Brain microvascular endothelial cell (primary cell): ENCODE data around the gene HK3.

Experiments
- DNase-seq: peaks from one replicate; pipeline ENCODE4 v3.0.0-alpha.2; 2020
- H3K27ac ChIP-seq: fragments of 250-450 bp; sonication (Bioruptor Pico); 2 replicates; pipeline ENCODE4 v1.5.1; 2020; ENCODE audit warnings: mild to moderate bottlenecking, moderate library complexity
- H3K27me3 ChIP-seq: fragments of 250-450 bp; sonication (Bioruptor Pico); replicated peaks from 2 replicates; pipeline ENCODE4 v1.5.1; 2020; ENCODE audit warnings: mild to moderate bottlenecking
- H3K36me3 ChIP-seq: fragments of 250-450 bp; sonication (Bioruptor Pico); replicated peaks from 2 replicates; pipeline ENCODE4 v1.5.1; 2020; ENCODE audit warnings: mild to moderate bottlenecking
- H3K4me3 ChIP-seq: 2 replicates; pipeline ENCODE4 v1.5.1; 2011; ENCODE audit warnings: low read depth, mild to moderate bottlenecking, control low read depth, low read length, moderate library complexity
- CTCF ChIP-seq: IDR thresholded peaks from 2 replicates; pipeline ENCODE4 v1.5.1; 2011; ENCODE audit warnings: low read depth, mild to moderate bottlenecking, moderate library complexity, low read length, control low read depth, inconsistent platforms; ENCODE audit errors: missing control alignments
- in situ Hi-C: cut with HindIII; loops from 2 replicates; pipeline ENCODE4 v1.10.0; 2017; ENCODE audit warnings: low sequenced_read_pairs, low pct_ligation_motif_present

HK3 gene

GRCh38 chr5:176831425-176831824, 67.7 kb downstream of the HK3 start:
- Histone ChIP-seq H3K27ac (no peak overlapping the region), H3K4me3 (no peak overlapping the region), H3K36me3 (no peaks in the 10 kb centered on the region), H3K27me3 (no peaks in the 10 kb centered on the region)
- in situ Hi-C loops: no loop called here
- no peak for TF ChIP-seq CTCF
- DNase-seq: no peak

- in situ Hi-C loops: no loop called here
- Histone ChIP-seq H3K27ac (no peak overlapping the region), H3K4me3 (no peak overlapping the region), H3K36me3 (no peaks in the 10 kb centered on the region), H3K27me3 (no peaks in the 10 kb centered on the region)
- no peak for DNase-seq
- no peak for TF ChIP-seq CTCF
Observed at GRCh38 chr5:176830995-176831423, 68.1 kb downstream of the HK3 start.
